Fibroblast of the conjunctiva (primary cell): ENCODE results near the gene CAP1.

Experiments used
- DNase-seq: peaks from one replicate; pipeline ENCODE4 v3.0.0-alpha.2; 2010; ENCODE audit warnings: low read depth

The CAP1 gene

GRCh38 chr1:40058453-40059337 lies 18.2 kb downstream of the CAP1 start:
- DNase-seq = no peak

- DNase-seq = no peak
Measured at GRCh38 chr1:40059338-40059959, 18.9 kb downstream of the CAP1 start.

- DNase-seq = no peak
Measured at GRCh38 chr1:40059960-40060750, 19.6 kb downstream of the CAP1 start.

GRCh38 chr1:40064797-40065499 lies 24.4 kb downstream of the CAP1 start:
- DNase-seq = no peak

GRCh38 chr1:40067023-40067422 lies 26.5 kb downstream of the CAP1 start:
- DNase-seq = no peak

- no peak for DNase-seq
Measured at GRCh38 chr1:40067851-40068250, 27.3 kb downstream of the CAP1 start.

- DNase-seq = no peak
Measured at GRCh38 chr1:40072142-40072541, 31.6 kb downstream of the CAP1 start.

- DNase-seq = no peak
Measured at GRCh38 chr1:40073062-40073461, 32.5 kb downstream of the CAP1 start.

GRCh38 chr1:40075266-40075665 lies 34.7 kb downstream of the CAP1 start:
- no peak for DNase-seq

- DNase-seq = peak; percentile 62
Measured at GRCh38 chr1:40076895-40077312, 36.4 kb downstream of the CAP1 start.

- DNase-seq = peak; percentile 23
Measured at GRCh38 chr1:40078512-40079333, 38.2 kb downstream of the CAP1 start.

- DNase-seq = no peak
Measured at GRCh38 chr1:40079774-40080400, 39.4 kb downstream of the CAP1 start.

- no peak for DNase-seq
Measured at GRCh38 chr1:40081871-40082270, 41.3 kb downstream of the CAP1 start.

GRCh38 chr1:40084750-40085149 lies 44.2 kb downstream of the CAP1 start:
- DNase-seq = peak; percentile 29

GRCh38 chr1:40090652-40091355 lies 50.3 kb downstream of the CAP1 start:
- no peak for DNase-seq

GRCh38 chr1:40092241-40092640 lies 51.7 kb downstream of the CAP1 start:
- no peak for DNase-seq

- no peak for DNase-seq
Measured at GRCh38 chr1:40092706-40093639, 52.4 kb downstream of the CAP1 start.

- no peak for DNase-seq
Measured at GRCh38 chr1:40094466-40095110, 54.1 kb downstream of the CAP1 start.
